ENCODE data around the gene SCGB3A2.
"Not testable (repeated sequence)": the region's sequence is repeated elsewhere in the genome, so short reads cannot be mapped to it uniquely, and the experiment has no call there.

Gene SCGB3A2

GRCh38 chr5:147869112-147869511 lies 9.4 kb upstream of the SCGB3A2 start:
- no peak for DNase-seq

DNA sequence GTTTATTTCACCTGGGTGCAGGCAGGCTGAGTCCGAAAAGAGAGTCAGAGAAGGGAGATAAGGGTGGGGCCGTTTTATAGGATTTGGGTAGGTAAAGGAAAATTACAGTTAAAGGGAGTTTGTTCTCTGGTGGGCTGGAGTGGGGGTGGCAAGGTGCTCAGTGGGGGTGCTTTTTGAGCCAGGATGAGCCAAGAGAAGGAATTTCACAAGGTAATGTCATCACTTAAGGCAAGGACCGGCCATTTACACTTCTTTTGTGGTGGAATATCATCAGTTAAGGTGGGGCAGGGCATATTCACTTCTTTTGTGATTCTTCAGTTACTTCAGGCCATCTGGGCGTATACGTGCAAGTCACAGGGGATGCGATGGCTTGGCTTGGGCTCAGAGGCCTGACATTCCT lies 8.6 kb upstream of the SCGB3A2 start:
- DNase-seq = not testable (repeated sequence)

DNA sequence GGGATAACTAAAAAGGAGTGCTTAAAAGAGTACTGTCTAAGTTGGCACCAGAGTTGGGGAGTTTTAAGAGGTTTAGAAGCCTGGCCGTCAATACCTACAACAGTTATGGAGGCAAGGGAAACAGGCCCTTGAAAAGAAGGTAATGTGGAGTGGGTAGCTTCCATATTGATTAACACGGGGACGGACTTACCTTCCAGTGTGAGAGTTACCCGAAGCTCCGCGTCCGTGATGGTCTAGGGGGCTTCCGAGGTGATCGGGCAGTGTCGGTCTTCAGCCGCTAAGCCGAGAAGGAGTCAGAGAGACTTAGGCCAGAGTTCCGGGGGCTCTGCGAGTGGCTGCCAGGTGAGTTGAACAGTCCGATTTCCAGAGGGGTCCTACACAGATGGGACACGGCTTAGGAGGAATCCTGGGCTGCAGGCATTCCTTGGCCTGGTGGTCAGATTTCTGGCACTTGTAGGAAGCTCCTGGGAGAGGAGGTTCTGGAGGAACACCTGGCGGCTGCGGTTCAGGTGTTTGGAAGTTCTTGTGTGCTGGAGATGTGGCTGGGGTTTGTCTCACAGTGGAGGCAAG lies 6.4 kb upstream of the SCGB3A2 start:
- not testable (repeated sequence) for DNase-seq

- not testable (repeated sequence) for DNase-seq
These were observed 5.6 kb upstream of the SCGB3A2 start for GRCh38 chr5:147872744-147873435.

DNA sequence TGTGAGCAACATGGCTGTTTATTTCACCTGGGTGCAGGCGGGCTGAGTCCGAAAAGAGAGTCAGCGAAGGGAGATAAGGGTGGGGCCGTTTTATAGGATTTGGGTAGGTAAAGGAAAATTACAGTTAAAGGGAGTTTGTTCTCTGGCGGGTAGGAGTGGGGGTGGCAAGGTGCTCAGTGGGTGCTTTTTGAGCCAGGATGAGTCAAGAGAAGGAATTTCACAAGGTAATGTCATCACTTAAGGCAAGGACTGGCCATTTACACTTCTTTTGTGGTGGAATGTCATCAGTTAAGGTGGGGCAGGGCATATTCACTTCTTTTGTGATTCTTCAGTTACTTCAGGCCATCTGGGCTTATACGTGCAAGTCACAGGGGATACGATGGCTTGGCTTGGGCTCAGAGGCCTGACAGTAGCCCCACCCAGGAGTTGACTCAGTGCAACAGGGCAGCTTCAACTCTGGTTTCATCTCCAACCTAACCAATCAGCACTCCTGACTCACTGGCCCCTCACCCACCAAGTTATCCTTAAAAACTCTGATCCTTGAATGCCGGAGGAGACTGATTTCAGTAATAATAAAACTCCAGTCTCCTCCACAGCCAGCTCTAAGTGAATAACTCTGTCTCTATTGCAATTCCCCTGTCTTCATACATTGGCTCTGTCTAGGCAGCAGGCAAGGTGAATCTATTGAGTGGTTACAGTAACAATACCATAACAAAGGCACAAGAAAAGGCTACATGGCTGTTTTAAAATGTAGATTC lies 4.2 kb upstream of the SCGB3A2 start:
- not testable (repeated sequence) for DNase-seq

DNA sequence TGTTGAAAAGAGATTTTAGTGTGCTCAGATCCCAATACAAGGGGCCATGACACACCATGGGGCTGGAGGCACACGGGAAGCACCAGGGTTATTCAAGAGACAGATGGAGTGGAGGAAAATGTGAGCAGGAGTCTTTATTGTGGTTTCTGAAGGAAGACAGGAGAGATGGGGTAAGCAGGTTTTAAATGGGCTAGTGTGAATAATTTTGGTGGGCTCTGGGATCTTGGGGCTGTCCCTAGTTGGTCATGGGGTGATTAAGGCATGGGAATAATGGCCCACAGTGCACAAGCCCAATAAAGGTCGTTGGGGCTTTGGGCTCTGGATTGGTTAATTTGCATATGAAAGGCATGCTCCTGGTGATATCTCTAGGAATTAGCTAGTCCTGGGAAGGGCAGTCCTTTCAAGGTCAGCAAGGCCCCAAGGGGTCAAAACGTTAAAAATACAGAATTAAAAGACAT lies 3.6 kb upstream of the SCGB3A2 start:
- no peak for DNase-seq

- DNase-seq = no peak
These were observed 2.4 kb upstream of the SCGB3A2 start for GRCh38 chr5:147876141-147876540.

DNA sequence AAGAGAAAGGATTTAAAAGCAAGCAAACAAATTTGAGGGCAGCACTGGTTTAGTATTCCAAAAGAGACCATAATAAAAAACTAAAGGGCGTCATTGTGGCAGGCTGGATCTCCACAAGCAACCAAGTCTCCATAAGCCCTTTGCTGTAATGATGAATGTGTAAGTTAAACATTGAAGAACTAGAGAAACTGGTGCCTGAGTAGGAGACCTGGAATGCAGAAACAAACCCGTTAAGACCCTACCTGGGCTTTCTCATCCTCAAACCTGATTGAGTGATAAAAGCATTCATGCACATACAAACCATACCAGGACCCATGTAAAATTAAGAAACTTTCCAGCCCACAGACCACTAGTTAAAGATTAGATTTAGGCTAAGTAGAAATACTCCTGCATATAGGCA lies 1.9 kb upstream of the SCGB3A2 start:
- DNase-seq = no peak

DNA sequence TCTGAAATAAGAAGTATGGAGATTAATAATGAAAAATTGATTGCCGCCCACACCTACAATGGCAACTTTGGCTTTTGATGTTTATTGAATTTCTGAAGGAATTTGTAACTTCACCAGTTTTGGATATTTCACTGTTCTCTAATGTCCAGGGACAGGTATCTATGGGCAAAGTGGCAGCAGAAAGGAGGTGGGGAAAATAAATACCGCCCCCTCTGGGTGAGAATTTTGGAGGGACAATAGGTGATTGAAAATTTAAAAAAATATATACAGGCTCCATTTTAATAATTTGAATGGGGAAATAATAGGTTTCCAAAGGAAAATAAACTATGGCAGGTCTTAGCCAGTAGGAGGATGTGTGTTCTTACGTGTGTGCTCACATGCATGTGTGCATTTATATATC lies 1.3 kb downstream of the SCGB3A2 start:
- no peak for DNase-seq

- no peak for DNase-seq
These were observed 2.0 kb downstream of the SCGB3A2 start for GRCh38 chr5:147880487-147880886.

- no peak for DNase-seq
These were observed 4.2 kb downstream of the SCGB3A2 start for GRCh38 chr5:147882586-147883313.

DNA sequence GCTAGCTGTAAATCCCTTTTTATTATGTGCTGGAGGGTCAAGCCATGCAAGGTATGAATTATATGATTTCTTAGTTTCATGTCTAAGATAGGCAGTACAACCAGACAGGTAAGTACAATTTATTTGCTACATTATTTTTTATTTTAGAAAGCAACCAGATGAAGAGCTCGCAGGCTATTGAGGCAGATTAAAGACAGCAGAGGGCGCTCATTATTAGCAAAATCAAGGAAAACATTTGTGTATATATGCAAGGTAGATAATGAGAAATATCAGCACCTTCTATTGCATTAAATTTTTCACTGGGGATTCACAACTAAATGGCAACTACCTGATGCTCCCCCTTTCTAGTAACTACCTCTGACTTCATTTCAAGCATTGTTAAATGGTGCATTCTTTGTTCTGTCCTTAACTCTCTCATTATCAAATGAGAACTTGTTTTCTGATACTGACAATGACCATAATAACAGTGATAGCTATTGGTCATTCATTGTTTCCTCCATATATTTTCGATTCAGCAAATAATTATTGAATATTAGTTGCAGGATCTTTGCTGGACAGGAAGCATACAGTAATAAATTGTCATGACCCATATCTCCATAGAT lies 8.6 kb downstream of the SCGB3A2 start:
- DNase-seq = peak; percentile 10

DNA sequence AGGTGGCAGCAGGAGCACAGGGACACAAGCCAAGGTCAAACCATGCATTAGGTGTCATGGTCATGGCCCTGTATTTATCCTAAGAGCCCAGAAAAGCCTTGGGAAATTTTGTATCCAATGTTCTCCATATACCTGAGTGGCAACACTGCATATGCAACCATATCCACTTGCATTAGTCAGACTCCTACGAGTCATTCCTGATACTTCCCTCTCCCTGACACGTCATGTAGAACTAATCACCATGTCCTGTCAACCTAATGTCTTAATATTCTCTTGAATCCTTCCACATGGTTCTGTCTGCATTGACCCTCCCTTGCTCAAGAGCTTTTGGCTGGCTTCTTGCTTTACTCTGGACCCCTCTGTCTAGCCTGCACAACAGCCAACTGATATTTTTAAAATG lies 9.4 kb downstream of the SCGB3A2 start:
- no peak for DNase-seq

DNA sequence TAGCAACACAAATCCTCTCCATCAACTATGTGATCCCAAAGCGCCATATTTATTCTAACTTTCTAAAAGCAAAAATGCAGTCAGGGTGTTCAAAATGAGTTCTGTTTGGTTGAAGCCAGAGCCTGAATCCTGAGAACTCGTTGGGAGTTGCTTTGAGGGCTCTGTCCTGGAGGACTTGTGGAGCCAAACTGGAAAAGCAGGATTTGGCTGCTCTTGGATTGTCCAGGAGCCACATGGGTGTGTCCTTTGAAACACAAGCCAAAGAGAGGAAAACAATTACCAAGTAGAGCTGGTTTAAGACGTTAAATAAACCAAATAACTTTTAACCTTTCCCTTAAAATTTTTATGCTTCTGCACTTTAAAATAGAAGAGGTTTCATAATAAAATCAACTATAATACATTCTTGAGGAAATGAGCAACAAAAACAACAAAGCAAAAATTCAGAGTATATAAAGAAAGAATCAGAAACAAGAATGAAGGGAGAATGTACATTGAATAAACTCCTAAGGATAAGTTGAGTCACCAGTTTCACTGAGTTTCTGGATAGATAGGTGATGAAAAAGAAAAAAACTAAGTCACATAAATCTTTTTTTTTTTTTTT lies 14.3 kb downstream of the SCGB3A2 start:
- DNase-seq = no peak

- no peak for DNase-seq
These were observed 15.3 kb downstream of the SCGB3A2 start for GRCh38 chr5:147893820-147894219.

DNA sequence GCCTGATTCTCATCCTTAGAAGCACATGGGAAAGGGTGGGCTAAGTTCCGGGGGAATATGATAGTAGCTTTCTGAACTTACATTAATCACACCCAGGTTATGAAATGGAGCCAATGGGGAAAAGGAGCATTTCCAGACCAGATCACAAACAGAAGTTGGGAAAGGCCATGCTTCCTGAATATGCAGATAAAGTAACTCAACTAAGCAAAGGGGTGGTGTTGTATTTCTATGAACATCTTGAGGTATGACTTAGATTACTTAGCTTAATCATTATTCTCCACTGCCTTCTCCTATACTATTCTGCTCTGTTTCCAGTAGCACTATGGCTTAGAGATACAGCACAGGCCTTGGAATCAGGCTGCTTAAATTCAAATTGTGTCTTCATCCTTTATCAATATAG lies 17.4 kb downstream of the SCGB3A2 start:
- DNase-seq = no peak

DNA sequence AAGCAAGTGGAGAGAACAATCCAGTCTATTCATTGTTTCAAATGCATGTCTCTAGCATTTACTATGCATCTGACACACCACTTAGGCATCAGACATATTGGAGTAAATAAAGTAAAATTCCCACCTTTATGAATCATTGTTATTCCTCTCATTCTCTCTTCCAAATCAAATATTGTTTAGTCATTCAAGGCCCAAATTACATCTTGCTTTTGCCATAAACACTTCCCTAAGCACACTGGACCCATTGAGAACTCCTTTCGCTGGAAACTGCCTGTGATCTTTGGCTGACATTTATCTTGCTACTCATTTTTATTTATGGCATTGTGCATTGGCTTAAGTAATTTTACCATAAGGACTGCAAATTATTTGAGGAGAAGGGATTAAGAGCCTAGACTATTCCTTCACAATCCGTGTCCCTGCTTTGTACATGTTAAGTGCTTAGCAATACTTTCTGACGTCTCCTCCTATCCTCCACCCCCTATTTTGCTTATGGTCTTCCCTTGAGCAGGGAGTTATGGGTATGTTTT lies 20.4 kb downstream of the SCGB3A2 start:
- DNase-seq = no peak

DNA sequence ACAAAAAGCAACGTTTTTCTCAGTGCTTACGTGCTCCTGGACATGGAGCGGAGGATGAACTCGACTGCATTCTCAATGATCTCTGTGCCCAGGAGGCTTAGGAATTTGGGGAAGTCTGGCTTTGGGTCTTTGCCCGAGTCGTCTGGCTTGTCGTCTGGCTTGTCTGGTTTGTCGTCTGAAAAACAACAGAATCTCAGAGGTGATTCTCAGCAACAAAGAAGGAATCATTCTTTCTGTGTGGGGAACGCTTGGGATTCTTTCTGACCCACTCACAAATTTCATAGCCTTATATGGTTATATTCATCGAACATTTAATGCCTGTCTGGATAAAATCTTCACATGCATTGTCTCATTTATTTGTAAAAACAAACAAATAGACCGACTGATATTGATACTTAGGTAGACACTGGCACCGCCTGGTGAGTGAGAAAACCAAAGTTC lies 23.1 kb downstream of the SCGB3A2 start:
- DNase-seq = no peak

GRCh38 chr5:147902609-147903115 lies 24.2 kb downstream of the SCGB3A2 start:
- DNase-seq = no peak

DNA sequence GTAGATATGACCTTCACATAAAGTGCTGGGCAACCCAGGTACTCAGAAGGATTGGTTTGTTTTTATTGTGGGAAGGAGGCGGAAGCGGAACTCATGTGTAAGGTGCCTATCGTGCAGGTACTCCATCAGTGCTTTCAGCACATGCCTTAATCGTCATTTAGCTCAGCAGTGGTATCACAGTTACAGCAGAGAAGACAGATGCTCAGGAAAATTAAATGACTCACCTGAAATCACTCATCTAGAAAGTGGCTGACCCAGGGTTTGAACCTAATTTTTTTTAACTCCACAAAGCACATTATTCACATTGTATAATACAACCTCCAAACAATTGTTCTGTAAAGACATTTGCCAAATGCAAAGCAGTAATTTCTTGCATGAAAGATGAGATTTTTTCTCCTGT lies 25.6 kb downstream of the SCGB3A2 start:
- DNase-seq = no peak

- DNase-seq = no peak
These were observed 28.0 kb downstream of the SCGB3A2 start, which contains the start of gene C5orf46 for GRCh38 chr5:147906326-147907095. Gene C5orf46 (minus strand): TSS chr5:147906538. CDS start chr5:147906501, 37 bp downstream.
